GM15510 (cell line): Measurements from ENCODE around the gene PRKN.

Experiments used
- POLR2A ChIP-seq: IDR thresholded peaks from 3 replicates; pipeline ENCODE4 v1.6.1; 2011; ENCODE audit warnings: borderline replicate concordance; ENCODE audit not compliant: insufficient read length; ENCODE audit errors: extremely low read depth

Gene PRKN

DNA sequence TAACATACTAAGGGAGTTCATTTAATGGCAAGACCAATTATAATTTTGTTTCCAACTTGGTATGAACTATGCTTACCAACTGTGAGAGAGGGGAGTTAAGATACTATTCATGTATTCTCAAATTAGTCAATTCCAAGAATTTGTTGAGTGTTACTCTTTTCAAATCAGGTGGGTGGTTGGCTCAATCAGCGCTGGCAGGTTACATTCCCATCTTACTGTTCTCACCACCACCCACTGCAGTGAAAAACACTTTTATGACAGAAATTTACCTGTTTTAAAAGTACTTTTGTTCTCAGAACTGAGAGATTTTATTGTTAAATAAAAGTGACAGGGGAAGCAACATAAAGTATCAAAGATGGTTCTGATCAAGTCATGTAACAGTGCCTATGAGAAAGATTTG, 642.0 kb downstream of the PRKN start:
- TF ChIP-seq POLR2A, result no peak

DNA sequence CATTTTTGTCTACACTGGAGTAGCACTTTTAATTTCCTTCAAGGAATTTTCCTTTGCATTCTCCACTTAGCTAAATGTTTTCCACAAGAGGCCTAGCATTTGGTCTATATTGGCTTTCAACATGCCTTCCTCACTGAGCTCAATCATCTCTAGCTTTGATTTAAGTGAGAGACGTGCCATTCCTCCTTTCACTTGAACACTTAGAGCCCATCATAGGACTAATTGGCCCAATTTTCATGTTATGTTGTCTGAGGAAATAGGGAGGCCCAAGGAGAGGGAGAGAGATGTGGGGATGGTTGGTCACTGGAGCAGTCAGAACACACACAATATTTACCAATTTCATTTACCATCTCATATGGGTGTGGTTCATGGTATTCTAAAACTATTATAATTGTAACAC, 645.0 kb downstream of the PRKN start:
- TF ChIP-seq POLR2A, result no peak

DNA sequence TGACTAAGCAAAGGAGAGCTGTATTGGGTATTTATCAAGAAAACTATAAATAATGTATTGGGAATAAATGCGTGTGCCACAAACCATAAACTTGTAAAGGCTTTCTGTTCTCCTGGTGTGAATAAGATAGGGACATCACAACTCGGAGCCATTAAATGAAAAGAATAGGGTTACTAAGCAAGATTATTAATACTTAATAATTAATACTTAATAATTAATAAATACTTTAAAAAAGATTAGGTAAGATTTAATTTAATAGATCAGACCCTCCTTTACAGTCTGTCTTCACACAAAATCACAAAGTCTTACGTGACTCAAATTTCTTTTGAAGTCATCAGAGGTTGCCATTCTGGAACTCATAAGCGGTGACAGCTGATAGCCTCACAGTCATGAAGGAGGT, 648.9 kb downstream of the PRKN start:
- no peak for TF ChIP-seq POLR2A

DNA sequence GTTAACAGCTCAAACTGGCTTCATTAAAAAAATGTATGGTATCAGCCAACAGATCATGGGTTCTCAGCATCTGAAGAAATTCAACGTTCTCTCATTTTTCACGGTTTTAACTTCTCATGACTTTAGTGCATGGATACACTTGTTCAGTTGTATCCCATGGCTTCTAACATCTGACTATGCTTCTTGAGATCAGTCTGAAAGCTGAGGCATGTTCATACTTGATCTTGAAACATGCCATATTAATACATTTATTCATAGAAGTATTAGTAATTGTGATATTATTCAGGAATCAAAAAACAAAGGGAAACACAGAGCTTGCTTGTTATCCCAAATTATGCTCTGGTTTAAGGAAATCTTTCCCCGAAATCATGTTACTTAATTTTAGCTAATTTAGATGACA, 649.4 kb downstream of the PRKN start:
- TF ChIP-seq POLR2A, result no peak

DNA sequence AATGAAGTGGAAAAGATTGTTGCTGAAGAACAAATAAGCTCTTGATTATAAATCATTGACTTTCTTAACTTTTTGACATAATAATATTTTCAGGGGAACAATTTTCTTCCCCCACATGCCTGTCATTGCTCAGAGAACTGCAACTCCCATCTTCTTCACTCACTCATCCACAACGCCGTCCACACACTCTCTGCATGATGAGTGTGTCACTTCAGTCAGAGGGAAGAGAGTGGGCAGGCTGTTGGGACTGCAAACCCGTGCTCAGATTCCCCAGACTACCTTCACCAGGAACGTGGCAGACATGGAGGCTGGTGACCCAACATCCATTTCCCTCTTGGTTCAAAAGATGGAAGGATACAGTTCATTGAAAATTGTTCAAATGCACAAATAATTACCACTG, 650.8 kb downstream of the PRKN start:
- TF ChIP-seq POLR2A, result no peak

DNA sequence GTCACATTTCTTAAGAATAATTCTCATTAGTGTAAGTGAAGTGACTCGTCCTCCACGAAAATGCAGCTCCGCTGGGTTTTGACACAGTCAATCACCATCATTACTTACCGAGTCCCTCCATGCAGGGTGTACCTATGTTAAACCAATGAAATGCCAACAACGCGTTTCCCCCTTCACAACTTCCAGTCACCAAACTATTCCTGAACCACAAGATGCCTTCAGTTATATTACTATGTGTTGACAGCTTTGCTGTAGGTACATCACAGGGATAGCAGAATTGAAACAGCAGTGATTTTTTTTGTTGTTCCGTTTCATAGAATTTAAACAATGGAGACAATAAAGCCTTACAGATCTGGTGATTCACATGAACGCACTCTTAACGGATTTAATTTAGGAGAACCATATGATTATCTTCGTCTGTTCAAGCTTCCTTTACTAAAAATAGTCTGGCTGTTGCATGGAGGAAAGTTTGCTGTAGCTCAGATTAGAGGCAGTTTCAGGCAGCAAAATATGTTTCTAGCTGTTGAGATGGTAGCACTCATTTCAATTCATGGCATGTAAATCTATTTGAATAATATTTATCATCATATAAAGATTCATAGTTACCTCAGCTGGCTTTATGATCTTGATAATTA, 652.8 kb downstream of the PRKN start:
- TF ChIP-seq POLR2A, result no peak

DNA sequence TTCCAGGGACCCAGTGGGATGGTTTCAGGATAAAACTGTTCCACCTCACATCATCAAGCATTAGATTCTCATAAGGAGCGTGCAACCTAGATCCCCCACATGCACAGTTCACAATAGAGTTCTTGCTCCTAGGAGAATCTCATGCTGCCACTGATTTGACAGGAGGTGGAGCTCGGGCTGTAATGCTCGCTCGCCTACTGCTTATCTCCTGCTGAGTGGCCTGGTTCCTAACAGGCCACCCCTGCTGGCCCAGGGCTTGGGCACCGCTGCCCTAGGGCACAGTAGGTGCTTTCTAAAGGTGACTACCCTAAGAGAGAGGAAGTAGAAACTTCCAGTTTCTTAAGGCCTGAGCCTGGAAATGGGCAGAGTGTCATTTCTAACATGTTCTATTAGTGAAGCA, 656.9 kb downstream of the PRKN start:
- TF ChIP-seq POLR2A, result no peak

DNA sequence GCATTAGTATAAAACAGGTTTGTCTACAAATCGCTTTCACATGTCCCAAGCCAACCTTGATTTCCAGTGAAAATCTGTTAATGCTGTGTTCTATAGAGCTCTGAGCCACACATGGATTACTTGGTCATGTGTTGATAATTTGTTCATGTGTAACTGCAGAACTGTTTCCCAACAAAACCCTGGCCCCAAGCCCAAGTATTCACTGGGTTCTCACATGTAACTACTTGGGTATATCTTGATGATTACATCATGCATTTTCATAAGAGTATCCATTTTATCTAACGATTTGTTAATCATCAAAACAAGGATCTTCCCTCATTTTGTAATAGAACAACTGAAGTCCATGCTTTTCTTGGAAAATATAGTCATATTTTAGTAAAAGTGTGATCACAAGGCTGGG, 657.6 kb downstream of the PRKN start:
- no peak for TF ChIP-seq POLR2A

DNA sequence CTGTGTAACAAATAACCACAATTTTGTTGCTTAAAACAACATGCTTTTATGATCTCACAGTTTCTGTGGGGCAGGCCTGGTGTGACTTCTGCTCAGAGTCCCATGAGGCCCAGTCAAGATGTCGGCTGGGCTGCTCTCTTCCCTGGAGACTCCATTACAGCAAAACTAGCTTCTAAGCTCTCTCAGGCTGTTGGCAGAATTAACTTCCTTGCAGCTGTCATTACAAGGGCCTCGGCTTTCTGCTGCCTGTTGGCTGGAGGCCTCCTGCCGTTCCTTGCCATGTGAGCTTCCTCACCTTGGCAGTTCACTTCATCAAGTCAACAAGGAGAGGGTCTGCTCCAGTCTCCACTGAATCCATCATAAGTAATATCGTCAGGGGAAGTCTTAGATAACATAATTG, 659.2 kb downstream of the PRKN start:
- no peak for TF ChIP-seq POLR2A

DNA sequence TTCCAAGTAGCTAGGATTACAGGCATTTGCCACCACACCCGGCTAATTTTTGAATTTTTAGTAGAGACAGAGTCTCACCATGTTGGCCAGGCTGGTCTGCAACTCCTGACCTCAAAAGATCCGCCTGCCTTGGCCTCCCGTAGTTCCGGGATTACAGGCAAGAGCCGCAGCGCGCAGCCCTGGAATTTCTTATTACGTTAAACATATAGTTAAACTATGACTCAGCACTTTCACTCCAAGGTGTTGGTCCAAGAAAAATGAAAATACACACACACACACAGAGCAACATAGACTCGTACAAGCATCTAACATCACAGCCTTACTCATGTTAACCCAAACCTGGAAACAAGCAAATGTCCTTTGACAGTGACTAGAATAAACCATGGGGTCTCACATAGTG, 663.9 kb downstream of the PRKN start:
- TF ChIP-seq POLR2A, result no peak

DNA sequence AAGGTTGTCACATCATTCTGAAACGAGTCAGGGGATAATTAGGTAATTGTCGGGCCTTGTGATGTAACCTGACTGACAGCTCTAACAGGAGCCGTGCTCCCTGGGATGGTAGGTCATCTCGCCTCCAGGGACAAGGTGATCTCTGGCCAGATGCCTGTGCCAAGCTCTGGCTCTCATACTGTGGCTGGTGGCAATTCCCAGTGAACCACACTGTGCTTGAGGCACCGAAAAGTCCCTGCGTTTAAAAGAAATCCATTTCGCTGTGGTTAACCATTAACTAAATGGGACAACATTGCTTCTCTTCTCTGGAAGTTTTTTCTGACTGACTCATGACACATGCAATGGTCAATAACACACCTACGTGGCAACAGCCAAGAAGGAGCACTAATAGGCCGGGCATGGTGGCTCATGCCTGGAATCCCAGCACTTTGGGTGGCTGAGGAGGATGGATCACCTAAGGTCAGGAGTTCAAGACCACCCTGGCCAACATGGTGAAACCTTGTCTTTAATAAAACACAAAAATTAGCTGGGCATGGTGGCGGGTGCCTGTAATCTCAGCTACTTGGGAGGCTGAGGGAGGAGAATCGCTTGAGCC, 669.2 kb downstream of the PRKN start:
- TF ChIP-seq POLR2A, result no peak

DNA sequence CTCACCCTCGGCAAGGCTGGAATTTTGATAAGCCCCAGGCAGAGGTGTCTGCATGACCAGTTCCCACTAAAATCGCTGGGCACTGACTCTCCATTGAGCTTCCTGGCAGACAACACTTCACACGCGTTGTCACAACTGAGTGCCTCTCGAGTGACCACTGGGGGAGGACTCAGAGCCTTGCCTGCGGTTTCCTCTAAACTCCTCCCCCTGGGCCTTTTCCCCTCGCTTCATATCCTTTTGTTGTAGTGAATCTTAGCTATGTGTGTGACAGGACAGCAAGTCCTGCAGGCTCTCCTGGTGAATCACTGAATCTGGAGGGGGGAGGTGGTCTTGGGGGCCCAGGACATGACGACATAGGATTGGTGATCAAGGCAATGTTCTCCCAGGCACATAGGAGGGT, 670.8 kb downstream of the PRKN start:
- TF ChIP-seq POLR2A, result no peak

DNA sequence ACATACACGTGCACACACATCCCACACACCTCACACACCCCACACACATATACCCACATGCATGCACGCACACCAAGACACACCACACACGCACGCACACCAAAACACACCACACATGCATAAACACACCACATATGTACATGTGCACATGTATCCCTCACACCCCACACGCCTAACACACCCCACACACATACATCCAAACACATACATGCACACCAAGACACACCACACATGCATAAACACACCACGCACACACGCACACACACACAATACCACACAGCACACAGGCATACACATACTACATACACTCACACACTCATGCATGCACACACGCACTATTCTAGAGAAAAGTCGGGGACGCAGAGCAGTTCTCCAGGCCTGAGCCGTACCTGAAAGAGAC, 671.5 kb downstream of the PRKN start:
- no peak for TF ChIP-seq POLR2A

DNA sequence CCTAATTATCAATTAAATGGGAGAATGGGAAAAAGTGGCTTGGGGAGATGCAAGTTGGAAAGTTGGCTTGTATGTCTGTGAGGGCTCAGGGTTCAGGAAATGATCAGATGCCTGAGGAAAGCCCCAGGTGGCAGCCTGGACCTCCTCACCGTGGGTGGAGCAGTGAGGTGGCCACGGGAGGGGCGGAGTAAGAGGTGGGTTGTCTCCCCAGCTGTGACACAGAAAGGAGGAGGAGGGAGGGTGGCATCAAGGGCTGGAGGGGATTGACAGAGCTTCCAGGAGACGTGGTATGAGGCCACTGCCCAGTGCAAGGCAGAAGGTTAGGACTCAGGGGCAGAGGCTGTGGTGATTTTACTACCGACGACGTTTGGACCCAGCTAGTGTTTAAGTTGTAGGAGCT, 672.2 kb downstream of the PRKN start:
- TF ChIP-seq POLR2A, result no peak

DNA sequence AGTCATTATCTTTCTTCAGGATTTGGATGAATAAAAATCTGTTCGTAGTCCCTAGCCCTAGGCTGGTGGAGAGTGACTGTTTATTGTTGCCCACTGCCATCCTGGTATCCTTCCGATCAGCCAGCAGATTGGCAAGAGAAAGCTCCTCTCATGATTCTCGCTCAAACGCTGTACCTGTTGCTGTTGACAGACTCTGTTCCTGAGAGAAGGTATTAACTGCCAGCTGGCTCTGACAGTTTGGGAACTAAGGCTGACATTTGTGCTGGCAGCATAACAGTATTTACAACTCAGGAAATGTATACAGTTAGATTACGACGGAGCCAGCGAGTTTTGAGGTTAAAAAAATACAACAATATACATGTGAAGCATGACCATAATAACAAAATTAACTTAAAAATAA, 674.5 kb downstream of the PRKN start:
- TF ChIP-seq POLR2A, result no peak

DNA sequence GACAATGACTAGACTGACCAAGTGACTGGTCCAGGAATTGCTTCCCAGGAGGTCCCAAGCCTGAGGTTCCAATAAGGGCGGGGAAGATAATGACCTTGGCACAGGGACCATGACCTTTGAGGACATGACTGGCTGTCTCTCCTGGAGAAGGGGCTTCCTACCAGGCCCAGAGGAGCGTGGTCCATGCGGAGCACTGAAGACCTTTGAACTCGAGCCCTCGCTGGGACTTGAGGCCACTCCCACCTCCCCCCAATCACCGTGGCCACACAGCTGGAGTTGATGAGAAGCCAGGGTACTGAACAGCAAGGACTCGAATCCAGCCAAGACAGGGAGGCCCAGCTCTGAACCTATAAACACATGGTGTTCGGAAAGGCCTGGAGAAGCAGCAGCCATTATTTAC, 677.0 kb downstream of the PRKN start:
- TF ChIP-seq POLR2A, result no peak

DNA sequence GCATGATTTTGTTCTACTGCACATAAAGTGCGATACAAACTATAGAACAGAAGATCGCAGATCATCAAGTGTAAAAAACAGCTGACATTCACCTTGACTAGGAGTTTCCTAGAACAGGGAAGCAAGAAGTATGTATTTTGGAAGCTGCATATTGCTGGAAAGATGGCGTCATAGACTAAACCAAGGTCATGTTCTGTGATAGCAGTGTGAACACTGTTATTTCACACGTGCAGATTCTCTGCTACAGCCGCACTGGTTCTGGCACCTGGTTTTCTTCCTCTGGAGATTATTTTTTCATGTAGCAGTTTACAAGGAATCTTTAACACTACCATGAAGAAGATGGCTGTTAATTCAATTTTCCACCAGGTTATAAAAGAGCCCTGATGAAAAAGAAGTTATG, 681.2 kb downstream of the PRKN start:
- TF ChIP-seq POLR2A, result no peak
